ENCODE measurements around the gene BEND5. TPM values are rescaled to one million over a fixed set of nuclear protein-coding genes. Genes with fewer than 3 reads are reported as not detected.

The BEND5 gene
- total and polyA plus RNA-seq, 2 experiments from 2014 or later: 12.1 to 29.0 TPM

DNA sequence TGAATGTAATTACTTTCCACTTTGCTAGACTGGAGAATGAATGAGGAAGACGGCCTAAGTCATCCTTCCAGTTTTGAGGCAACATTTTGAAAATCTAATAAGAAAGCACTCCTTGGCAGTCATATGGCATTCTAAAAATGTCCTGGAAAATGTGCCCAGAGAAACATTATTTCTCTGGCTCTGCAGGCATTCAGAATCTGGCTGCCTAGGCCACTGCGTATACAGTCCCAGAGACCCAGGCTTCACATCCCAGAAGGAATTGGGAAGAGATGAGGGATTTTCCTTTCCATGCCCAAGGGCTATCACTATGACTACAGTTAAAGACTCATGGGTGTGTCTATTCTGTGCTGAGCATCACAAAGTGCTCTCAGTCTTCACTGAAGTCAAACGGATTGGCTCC lies 92.9 kb downstream of the BEND5 start:
- Histone ChIP-seq H3K9me3 (ENCODE audit: low read depth) (no peaks in the 10 kb centered on the region), H3K27me3 (peaks cover 78% of the 10 kb centered on the region), H3K27ac (no peak overlapping the region), H3K4me1 (ENCODE audit: low read depth) (peaks cover 3% of the 10 kb centered on the region), H3K36me3 (no peaks in the 10 kb centered on the region), H3K4me3 (no peak overlapping the region)
- TF ChIP-seq CTCF (IDR thresholded peaks at IDR 0.05; ENCODE audit: low read depth, low read length): no peak
- no peak for DNase-seq (ENCODE audit: low read depth in 1 of 2, low spot score in 1 of 2)

DNA sequence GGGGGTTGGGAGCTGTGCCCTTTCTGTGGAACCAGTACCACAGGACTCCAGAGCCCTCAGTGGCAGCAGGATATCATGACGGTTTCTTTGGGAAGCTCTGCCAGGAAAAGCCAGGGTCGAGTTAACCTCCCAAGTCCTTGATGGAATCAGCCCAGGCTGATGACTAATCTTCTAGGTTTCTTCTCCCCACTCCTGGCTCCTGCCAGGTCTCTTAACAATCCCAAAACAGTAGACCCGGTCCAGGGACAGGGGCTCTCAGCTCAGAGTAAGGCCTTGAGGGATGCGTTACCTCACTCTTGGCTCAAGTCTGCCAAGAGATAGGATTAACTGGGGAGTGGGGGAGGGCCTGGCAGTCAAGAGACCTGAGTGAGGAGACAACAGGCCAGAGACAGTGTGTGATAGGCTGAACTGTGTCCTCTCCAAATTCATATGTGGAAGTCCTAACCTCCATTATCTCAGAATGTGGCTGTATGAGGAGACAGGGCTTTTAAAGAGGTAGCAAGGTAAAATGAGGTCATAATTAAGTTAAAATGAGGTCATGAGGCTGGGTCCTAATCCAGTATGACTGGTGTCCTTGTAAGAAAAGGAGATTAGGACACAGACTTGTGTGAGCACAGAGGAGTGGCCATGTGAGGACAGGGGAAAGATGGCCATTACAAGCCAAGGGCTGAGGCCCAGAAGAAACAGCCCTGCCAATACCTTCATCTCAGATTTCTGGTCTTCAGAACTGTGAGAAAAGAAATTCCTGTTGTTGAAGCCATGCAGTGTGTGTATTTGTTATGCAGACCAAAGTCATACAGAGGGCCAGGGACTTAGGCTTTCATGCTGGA lies 95.0 kb downstream of the BEND5 start:
- TF ChIP-seq CTCF (IDR thresholded peaks at IDR 0.05; ENCODE audit: low read depth, low read length): no peak
- no peak overlapping the region for H3K4me3 ChIP-seq
- H3K27ac ChIP-seq: no peak overlapping the region
- no peak for DNase-seq (ENCODE audit: low read depth in 1 of 2, low spot score in 1 of 2)
- no peaks in the 10 kb centered on the region for H3K36me3 ChIP-seq
- H3K27me3 ChIP-seq: peaks cover 63% of the 10 kb centered on the region
- H3K9me3 ChIP-seq (ENCODE audit: low read depth): no peaks in the 10 kb centered on the region
- peaks cover 12% of the 10 kb centered on the region for H3K4me1 ChIP-seq (ENCODE audit: low read depth)

DNA sequence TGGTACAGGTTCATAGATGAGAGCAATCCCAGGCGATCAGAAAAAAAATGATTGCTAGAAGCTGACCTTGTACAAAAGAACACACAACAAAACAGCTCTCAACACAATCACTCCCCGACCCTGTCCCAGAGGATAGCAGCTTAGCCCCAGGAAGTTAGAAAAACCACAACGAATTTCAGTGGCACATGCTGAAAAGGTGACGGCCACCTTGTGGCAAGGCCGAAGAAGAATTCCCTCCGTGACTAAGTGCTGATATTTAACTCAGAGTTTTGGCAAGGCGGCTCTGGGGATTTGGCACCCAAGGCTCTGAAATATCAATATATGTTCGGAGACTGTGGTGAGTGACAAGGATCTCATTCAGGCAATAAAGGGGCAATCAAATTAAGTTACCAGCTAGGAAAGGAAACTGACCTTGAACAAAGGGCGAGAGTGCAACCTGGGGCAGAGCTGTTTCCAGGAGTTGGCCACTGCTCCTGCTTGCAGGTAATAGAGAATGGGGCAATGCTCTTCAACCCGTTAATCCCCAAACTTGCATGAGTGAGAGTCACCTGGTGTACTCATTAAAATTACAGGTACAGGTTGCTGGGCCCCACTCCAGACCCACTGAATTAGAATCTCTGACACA lies 96.2 kb downstream of the BEND5 start:
- no peaks in the 10 kb centered on the region for H3K36me3 ChIP-seq
- peaks cover 62% of the 10 kb centered on the region for H3K27me3 ChIP-seq
- TF ChIP-seq CTCF (IDR thresholded peaks at IDR 0.05; ENCODE audit: low read depth, low read length): no peak
- H3K27ac ChIP-seq: no peak overlapping the region
- no peak for DNase-seq (ENCODE audit: low read depth in 1 of 2, low spot score in 1 of 2)
- no peak overlapping the region for H3K4me3 ChIP-seq
- no peaks in the 10 kb centered on the region for H3K9me3 ChIP-seq (ENCODE audit: low read depth)
- peaks cover 12% of the 10 kb centered on the region for H3K4me1 ChIP-seq (ENCODE audit: low read depth)

GRCh38 chr1:48679859-48680258 lies 96.8 kb downstream of the BEND5 start:
- Histone ChIP-seq H3K4me1 (ENCODE audit: low read depth) (peaks cover 12% of the 10 kb centered on the region), H3K27me3 (peaks cover 63% of the 10 kb centered on the region), H3K9me3 (ENCODE audit: low read depth) (no peaks in the 10 kb centered on the region), H3K4me3 (no peak overlapping the region), H3K27ac (no peak overlapping the region), H3K36me3 (no peaks in the 10 kb centered on the region)
- TF ChIP-seq CTCF (IDR thresholded peaks at IDR 0.05; ENCODE audit: low read depth, low read length): no peak
- no peak for DNase-seq (ENCODE audit: low read depth in 1 of 2, low spot score in 1 of 2)

DNA sequence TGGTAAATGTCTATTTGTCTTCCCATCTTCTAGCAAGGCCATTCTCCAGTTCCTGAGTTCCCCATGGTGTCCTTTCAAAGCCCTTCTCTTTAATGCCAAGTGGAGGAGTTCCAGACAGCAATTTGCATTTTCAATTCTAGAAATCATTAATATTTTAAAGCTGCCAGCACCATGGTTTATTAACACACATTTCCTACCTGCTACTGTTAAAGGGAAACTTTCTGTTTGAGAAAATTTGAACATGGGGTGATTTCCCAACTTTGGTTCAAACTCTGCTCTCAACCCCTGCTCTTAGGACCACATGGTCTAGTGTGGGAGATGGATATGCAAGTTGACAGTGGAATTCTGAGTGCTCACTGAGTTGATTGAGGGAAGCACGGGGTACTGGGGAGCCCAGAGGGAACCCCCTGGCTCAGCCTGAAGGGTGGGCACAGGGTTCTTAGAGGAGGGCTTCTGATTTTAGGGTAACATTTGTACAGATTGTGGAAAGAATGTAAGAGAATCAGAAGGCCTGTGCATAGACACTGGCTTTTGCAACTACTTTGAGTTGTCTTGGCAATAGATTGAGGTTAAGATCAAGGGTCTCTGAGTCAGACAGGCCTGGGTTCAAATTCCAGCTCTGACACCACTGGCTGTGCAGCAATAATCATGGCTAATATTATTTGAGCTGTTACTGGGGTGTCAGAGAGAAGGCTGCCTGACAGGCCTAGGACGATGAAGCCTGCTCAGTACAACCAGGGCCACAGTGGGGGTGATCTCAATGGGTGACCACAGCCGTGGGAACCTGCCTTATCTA lies 97.8 kb downstream of the BEND5 start:
- H3K9me3 ChIP-seq (ENCODE audit: low read depth): no peaks in the 10 kb centered on the region
- TF ChIP-seq CTCF (IDR thresholded peaks at IDR 0.05; ENCODE audit: low read depth, low read length): no peak
- DNase-seq (ENCODE audit: low read depth in 1 of 2, low spot score in 1 of 2): no peak
- H3K27me3 ChIP-seq: peaks cover 64% of the 10 kb centered on the region
- H3K4me1 ChIP-seq (ENCODE audit: low read depth): peaks cover 9% of the 10 kb centered on the region
- H3K36me3 ChIP-seq: no peaks in the 10 kb centered on the region
- H3K4me3 ChIP-seq: no peak overlapping the region
- H3K27ac ChIP-seq: no peak overlapping the region

All from cardiac muscle cell (in vitro differentiated cells and primary cell).